ENCODE data around the gene SOX15.
A peak's percentile ranks its signal among the peaks of the same experiment; 100 is the strongest.

The SOX15 gene

GRCh38 chr17:7555320-7555948 lies 34.5 kb downstream of the SOX15 start:
- Mint-ChIP-seq H3K4me1 (peaks cover 48% of the 10 kb centered on the region), H3K9me3 (no peaks in the 10 kb centered on the region), H3K27ac (peak overlapping the region; percentile 75 to 77 (median 76)), H3K36me3 (ENCODE audit: low read depth) (peaks cover 4% of the 10 kb centered on the region), H3K27me3 (ENCODE audit: low read depth) (peaks cover 3% of the 10 kb centered on the region), H3K4me3 (peak overlapping the region in 2 of 3 experiments; percentile 33 to 37)
- TF ChIP-seq CTCF (IDR thresholded peaks at IDR 0.05; ENCODE audit: unreplicated experiment in 3 of 3), result no peak

GRCh38 chr17:7553356-7553755 lies 36.5 kb downstream of the SOX15 start:
- peaks cover 41% of the 10 kb centered on the region for H3K4me1 Mint-ChIP-seq
- peak overlapping the region in 1 of 3 experiments; percentile 17 for H3K27ac Mint-ChIP-seq
- peaks cover 4% of the 10 kb centered on the region for H3K27me3 Mint-ChIP-seq (ENCODE audit: low read depth)
- TF ChIP-seq CTCF (IDR thresholded peaks at IDR 0.05; ENCODE audit: unreplicated experiment in 3 of 3), result no peak
- peaks cover 4% of the 10 kb centered on the region for H3K36me3 Mint-ChIP-seq (ENCODE audit: low read depth)
- no peak overlapping the region for H3K4me3 Mint-ChIP-seq
- H3K9me3 Mint-ChIP-seq, result no peaks in the 10 kb centered on the region

- H3K4me3 Mint-ChIP-seq, result no peak overlapping the region
- H3K4me1 Mint-ChIP-seq, result peaks cover 35% of the 10 kb centered on the region
- peak overlapping the region in 2 of 3 experiments; percentile 20 to 97 for H3K27ac Mint-ChIP-seq
- peaks cover 4% of the 10 kb centered on the region for H3K36me3 Mint-ChIP-seq (ENCODE audit: low read depth)
- no peaks in the 10 kb centered on the region for H3K9me3 Mint-ChIP-seq
- H3K27me3 Mint-ChIP-seq (ENCODE audit: low read depth), result peaks cover 7% of the 10 kb centered on the region
- no peak for TF ChIP-seq CTCF (IDR thresholded peaks at IDR 0.05; ENCODE audit: unreplicated experiment in 3 of 3)
These were observed 37.3 kb downstream of the SOX15 start for GRCh38 chr17:7552621-7553051.

- Mint-ChIP-seq H3K4me3 (peak overlapping the region; percentile 63 to 79 (median 78)), H3K27ac (peak overlapping the region; percentile 84 to 97 (median 96))
- TF ChIP-seq CTCF (IDR thresholded peaks at IDR 0.05; ENCODE audit: unreplicated experiment in 3 of 3), result no peak
These were observed 38.5 kb downstream of the SOX15 start for GRCh38 chr17:7551396-7551795.

GRCh38 chr17:7550344-7550743 lies 39.5 kb downstream of the SOX15 start:
- H3K4me3 Mint-ChIP-seq, result peak overlapping the region; percentile 76 to 79 (median 78)
- peak overlapping the region; percentile 84 to 90 (median 90) for H3K27ac Mint-ChIP-seq
- H3K27me3 Mint-ChIP-seq (ENCODE audit: low read depth), result peaks cover 7% of the 10 kb centered on the region
- no peak for TF ChIP-seq CTCF (IDR thresholded peaks at IDR 0.05; ENCODE audit: unreplicated experiment in 3 of 3)
- H3K36me3 Mint-ChIP-seq (ENCODE audit: low read depth), result peaks cover 4% of the 10 kb centered on the region
- no peaks in the 10 kb centered on the region for H3K9me3 Mint-ChIP-seq
- peaks cover 29% of the 10 kb centered on the region for H3K4me1 Mint-ChIP-seq

More at GRCh38 chr17:7551396-7551795, 38.5 kb downstream of the SOX15 start:
- Mint-ChIP-seq H3K4me1 (peaks cover 33% of the 10 kb centered on the region), H3K36me3 (ENCODE audit: low read depth) (peaks cover 4% of the 10 kb centered on the region), H3K9me3 (no peaks in the 10 kb centered on the region), H3K27me3 (ENCODE audit: low read depth) (peaks cover 7% of the 10 kb centered on the region)
